ENCODE data around the gene UBALD1.

DNA sequence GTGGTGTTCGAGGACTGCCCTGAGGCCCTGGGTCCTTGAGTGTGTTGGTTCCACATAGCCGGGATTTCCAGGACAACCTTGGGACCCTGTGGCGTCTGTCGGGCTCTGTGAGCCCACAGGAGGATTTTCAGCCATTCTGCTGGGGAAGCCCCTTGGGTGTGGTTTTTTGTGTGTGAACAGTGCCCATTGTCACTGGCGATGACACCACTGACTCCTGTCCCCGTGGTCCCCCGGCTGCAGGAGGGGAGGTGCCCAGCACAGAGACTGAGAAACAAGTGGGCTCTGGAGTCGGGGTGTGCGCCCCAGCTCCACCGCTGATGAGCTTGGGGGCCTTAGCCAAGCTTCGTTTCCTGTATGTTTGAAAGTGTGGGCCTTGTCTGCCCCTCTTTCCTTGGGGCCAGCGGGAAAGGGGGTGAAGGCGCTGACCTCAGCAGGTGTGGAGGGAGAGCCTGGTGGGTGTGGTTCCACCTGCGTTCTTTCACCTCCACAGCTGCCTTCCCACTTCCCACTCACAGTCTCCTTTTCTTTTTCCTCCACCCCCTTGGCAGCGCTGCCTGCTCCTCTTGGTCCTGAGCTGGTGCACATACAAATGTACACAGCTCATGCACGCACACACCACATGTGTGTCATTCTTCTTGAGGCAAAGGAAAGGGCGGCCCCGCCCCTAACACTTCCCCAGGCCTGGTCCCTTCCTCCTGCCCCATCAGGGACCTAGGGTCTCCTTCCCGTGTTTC lies 26.1 kb upstream of the UBALD1 start:
- TF ChIP-seq, protein P1, sequence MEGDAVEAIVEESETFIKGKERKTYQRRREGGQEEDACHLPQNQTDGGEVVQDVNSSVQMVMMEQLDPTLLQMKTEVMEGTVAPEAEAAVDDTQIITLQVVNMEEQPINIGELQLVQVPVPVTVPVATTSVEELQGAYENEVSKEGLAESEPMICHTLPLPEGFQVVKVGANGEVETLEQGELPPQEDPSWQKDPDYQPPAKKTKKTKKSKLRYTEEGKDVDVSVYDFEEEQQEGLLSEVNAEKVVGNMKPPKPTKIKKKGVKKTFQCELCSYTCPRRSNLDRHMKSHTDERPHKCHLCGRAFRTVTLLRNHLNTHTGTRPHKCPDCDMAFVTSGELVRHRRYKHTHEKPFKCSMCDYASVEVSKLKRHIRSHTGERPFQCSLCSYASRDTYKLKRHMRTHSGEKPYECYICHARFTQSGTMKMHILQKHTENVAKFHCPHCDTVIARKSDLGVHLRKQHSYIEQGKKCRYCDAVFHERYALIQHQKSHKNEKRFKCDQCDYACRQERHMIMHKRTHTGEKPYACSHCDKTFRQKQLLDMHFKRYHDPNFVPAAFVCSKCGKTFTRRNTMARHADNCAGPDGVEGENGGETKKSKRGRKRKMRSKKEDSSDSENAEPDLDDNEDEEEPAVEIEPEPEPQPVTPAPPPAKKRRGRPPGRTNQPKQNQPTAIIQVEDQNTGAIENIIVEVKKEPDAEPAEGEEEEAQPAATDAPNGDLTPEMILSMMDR (IDR thresholded peaks at IDR 0.05; ENCODE audit: low read depth, low read length), result no peak
- no peak for TF ChIP-seq EZH2phosphoT487 (IDR thresholded peaks at IDR 0.05; ENCODE audit: low read depth)

Data from OCI-LY3 (cell line).